Endothelial cell of umbilical vein (primary cell): ENCODE data around the gene B4GALT5. TPM values are rescaled to one million over a fixed set of nuclear protein-coding genes. Genes with fewer than 3 reads are reported as not detected.

Source experiments
- BruUV-seq: library from RNA; stranded (reverse); fragments of 400-500 nt; replicated peaks from 2 replicates; lab custom pipeline; 2021; lab: Mats Ljungman, UMichigan
- CTCF ChIA-PET: fragments of 300-600, 350-600 bp; sonication (Branson Sonifier 250); formaldehyde crosslinking; loops from one replicate; lab custom pipeline; 2021; ENCODE audit warnings: antibody characterized with exemption, inconsistent platforms; lab: Charles Lee
- POLR2A ChIA-PET: fragments of 300-600, 350-600 bp; sonication (Branson Sonifier 250); formaldehyde crosslinking; loops from one replicate; lab custom pipeline; 2021; ENCODE audit warnings: antibody characterized with exemption, inconsistent platforms; lab: Charles Lee
- DNase-seq: peaks from one replicate; pipeline ENCODE4 v3.0.0-alpha.2; 2011; ENCODE audit warnings: low read depth, low spot score
- FAIRE-seq: peaks from 2 replicates; lab custom pipeline; 2011; peaks lifted over from hg19 to GRCh38; lab: Jason Lieb, UNC
- H2AFZ ChIP-seq: 2 replicates; pipeline ENCODE4 v1.6.0; 2012; ENCODE audit warnings: low read depth, low read length, control low read depth, inconsistent platforms
- H3K27ac ChIP-seq: 2 replicates; pipeline ENCODE4 v1.5.1; 2011; ENCODE audit warnings: low read depth, mild to moderate bottlenecking, control low read depth, low read length, moderate library complexity; ENCODE audit not compliant: insufficient read depth
- H3K27me3 ChIP-seq, 2 experiments: 2 replicates each; pipeline versions ENCODE4 v1.6.0 to v1.6.1; 2011; ENCODE audit warnings: low read length in 2 of 2, mixed read lengths in 1 of 2; ENCODE audit not compliant: control insufficient read depth in 2 of 2, insufficient read depth in 2 of 2
- H3K36me3 ChIP-seq, 2 experiments: 2 replicates in 1 of 2; 3 replicates in 1 of 2; pipeline ENCODE4 v1.5.1; 2011; ENCODE audit warnings: low read length in 2 of 2, mild to moderate bottlenecking in 1 of 2, moderate library complexity in 1 of 2; ENCODE audit not compliant: control insufficient read depth in 2 of 2, insufficient read depth in 2 of 2; ENCODE audit errors: extremely low read depth in 1 of 2
- H3K4me1 ChIP-seq: 3 replicates; pipeline ENCODE4 v1.5.1; 2011; ENCODE audit warnings: mild to moderate bottlenecking, low read length; ENCODE audit not compliant: control insufficient read depth, insufficient read depth; ENCODE audit errors: extremely low read depth
- H3K4me2 ChIP-seq: 2 replicates; pipeline ENCODE4 v1.6.1; 2011; ENCODE audit warnings: low read length, control low read depth, mixed read lengths; ENCODE audit not compliant: insufficient read depth
- H3K4me3 ChIP-seq, 3 experiments: fragments of 200-600 bp in 1 of 3; sonication (generic), shearing (Covaris generic) in 1 of 3; replicated peaks in 1 of 3; 2 replicates each; pipeline ENCODE4 v1.5.1; 2011 to 2016; ENCODE audit warnings: control low read depth in 3 of 3, low read length in 3 of 3, mild to moderate bottlenecking in 2 of 3, inconsistent platforms in 1 of 3, low read depth in 1 of 3, moderate library complexity in 1 of 3; ENCODE audit not compliant: insufficient read depth in 1 of 3
- H3K79me2 ChIP-seq: 2 replicates; pipeline ENCODE4 v1.6.0; 2012; ENCODE audit warnings: low read length, inconsistent platforms; ENCODE audit not compliant: control insufficient read depth, insufficient read depth
- H3K9ac ChIP-seq: replicated peaks from 2 replicates; pipeline ENCODE3; 2011; ENCODE audit warnings: low read length, control low read depth; ENCODE audit not compliant: insufficient read depth; ENCODE audit errors: extremely low read depth
- H3K9me1 ChIP-seq: replicated peaks from 3 replicates; pipeline ENCODE4 v1.6.0; 2011; ENCODE audit warnings: mild to moderate bottlenecking, low read length; ENCODE audit not compliant: control insufficient read depth, insufficient read depth; ENCODE audit errors: extremely low read depth
- H3K9me3 ChIP-seq: replicated peaks from 2 replicates; pipeline ENCODE4 v1.5.1; 2012; ENCODE audit warnings: low read length, inconsistent platforms; ENCODE audit not compliant: control insufficient read depth, insufficient read depth
- H4K20me1 ChIP-seq: replicated peaks from 2 replicates; pipeline ENCODE3; 2011; ENCODE audit warnings: mild to moderate bottlenecking, low read length; ENCODE audit not compliant: control insufficient read depth, insufficient read depth; ENCODE audit errors: extremely low read depth
- CTCF ChIP-seq, 2 donors: IDR thresholded peaks; 1 replicate in 1 of 2; 2 replicates in 1 of 2; pipeline ENCODE4 v1.5.1; 2011; ENCODE audit warnings: low read length in 2 of 2, mild to moderate bottlenecking in 2 of 2, moderate library complexity in 2 of 2, control low read depth in 1 of 2, inconsistent platforms in 1 of 2, low read depth in 1 of 2; ENCODE audit not compliant: insufficient read depth in 1 of 2; ENCODE audit errors: extremely low read depth in 1 of 2
- EZH2 ChIP-seq: IDR thresholded peaks from 2 replicates; pipeline ENCODE4 v1.6.1; 2012; ENCODE audit warnings: borderline replicate concordance, low read depth, mild to moderate bottlenecking, moderate library complexity, low read length, inconsistent platforms; ENCODE audit not compliant: severe bottlenecking
- FOS ChIP-seq: IDR thresholded peaks from 2 replicates; pipeline ENCODE4 v1.6.1; 2011; ENCODE audit warnings: mild to moderate bottlenecking, low read length, moderate library complexity, borderline replicate concordance; ENCODE audit not compliant: insufficient read depth
- GATA2 ChIP-seq: IDR thresholded peaks from 2 replicates; pipeline ENCODE4 v1.7.0; 2011; ENCODE audit warnings: low read depth, mild to moderate bottlenecking, moderate library complexity, mixed read lengths, low read length; ENCODE audit not compliant: insufficient read length, insufficient read depth
- JUN ChIP-seq: IDR thresholded peaks from 2 replicates; pipeline ENCODE4 v1.6.1; 2011; ENCODE audit warnings: borderline replicate concordance, low read depth; ENCODE audit not compliant: insufficient read length, insufficient read depth
- MYC ChIP-seq: IDR thresholded peaks from one replicate; pipeline ENCODE4 v1.6.1; 2011; ENCODE audit warnings: mild to moderate bottlenecking, low read depth, low read length
- POLR2A ChIP-seq: IDR thresholded peaks from 2 replicates; pipeline ENCODE4 v1.6.1; 2012; ENCODE audit warnings: low read depth, mild to moderate bottlenecking, control low read depth, low read length
- POLR2AphosphoS5 ChIP-seq: IDR thresholded peaks from 2 replicates; pipeline ENCODE4 v1.6.1; 2012; ENCODE audit warnings: low read depth, mild to moderate bottlenecking, control low read depth, low read length, moderate library complexity; ENCODE audit not compliant: insufficient read depth
- dilution Hi-C: fragments of 300-500 bp; cut with MboI; formaldehyde crosslinking; loops from one replicate; pipeline ENCODE4 v1.15.0; 2019; ENCODE audit warnings: low sequenced_read_pairs; ENCODE audit not compliant: extremely low pct_ligation_motif_present
- intact Hi-C: fragments of 100-400 bp; cut with micrococcal nuclease; formaldehyde crosslinking; loops from one replicate; pipeline ENCODE4 v1.10.0; 2022
- polyA plus RNA-seq, 4 experiments: library from polyadenylated mRNA; depleted of rRNA in 3 of 4; stranded (reverse) in 3 of 4; unstranded in 1 of 4; fragments of >200 nt; gene quantifications; 2 replicates each; pipeline versions ENCODE4 v1.2.1 to v1.2.3, GENCODE V29; 2011 to 2012; ENCODE audit warnings: missing spikeins in 1 of 4
- total RNA-seq: library from RNA; stranded (reverse); gene quantifications from 2 replicates; pipeline ENCODE4 v1.2.3, GENCODE V29; 2021
- TF ChIP-seq, protein P1 (sequence below): IDR thresholded peaks from 2 replicates; pipeline ENCODE4 v1.6.1; 2011; ENCODE audit not compliant: insufficient read depth, insufficient read length

The B4GALT5 gene
- total and polyA plus RNA-seq, 2 donors (not counting 3 experiments of a cell fraction or from before 2014, with no cell fraction given), result 54.4 to 70.1 TPM

DNA sequence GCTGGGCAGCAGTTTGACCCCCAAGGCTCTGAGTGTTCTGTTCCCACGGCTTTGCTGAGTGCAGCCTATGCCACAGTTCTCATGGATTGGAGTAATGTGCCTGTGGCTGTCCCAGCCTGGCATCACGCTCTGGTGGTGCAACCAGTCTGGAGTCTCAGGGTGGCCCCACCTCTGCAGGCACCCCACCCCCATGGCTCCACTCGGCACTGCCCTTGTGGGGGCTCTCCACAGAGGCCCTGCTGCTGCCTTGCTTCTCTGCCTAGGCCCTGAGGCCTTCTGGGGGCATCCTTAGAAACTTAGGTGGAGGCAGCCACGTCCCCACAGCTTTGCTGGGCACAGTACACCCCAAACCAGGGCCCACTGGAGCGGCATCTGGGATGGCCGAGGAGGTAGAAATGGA lies 25.4 kb upstream of the B4GALT5 start:
- POLR2A ChIA-PET, result no interaction called here
- no peaks in the 10 kb centered on the region for H3K36me3 ChIP-seq
- dilution Hi-C loops, result no loop called here

More for the DNA sequence above, 25.4 kb upstream of the B4GALT5 start:
- H3K9me3 ChIP-seq, result no peaks in the 10 kb centered on the region
- no peak overlapping the region for H3K27ac ChIP-seq
- H3K4me3 ChIP-seq, result no peak overlapping the region
- H3K4me1 ChIP-seq, result no peaks in the 10 kb centered on the region
- no peak for TF ChIP-seq FOS
- TF ChIP-seq POLR2AphosphoS5, result no peak
- no peak for TF ChIP-seq GATA2
- no peak for TF ChIP-seq MYC
- TF ChIP-seq CTCF (IDR thresholded peaks at IDR 0.05; ENCODE audit: extremely low read depth in 1 of 2, insufficient read depth in 1 of 2, low read depth in 1 of 2, low read length in 2 of 2), result no peak
- TF ChIP-seq, protein P1, sequence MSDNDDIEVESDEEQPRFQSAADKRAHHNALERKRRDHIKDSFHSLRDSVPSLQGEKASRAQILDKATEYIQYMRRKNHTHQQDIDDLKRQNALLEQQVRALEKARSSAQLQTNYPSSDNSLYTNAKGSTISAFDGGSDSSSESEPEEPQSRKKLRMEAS, result no peak
- no peak for TF ChIP-seq EZH2
- TF ChIP-seq JUN, result no peak
- TF ChIP-seq POLR2A, result no peak
- H3K79me2 ChIP-seq, result no peaks in the 10 kb centered on the region
- no peak overlapping the region for H2AFZ ChIP-seq
- BruUV-seq, result no TSS peak
- peaks cover 0 to 1% of the 10 kb centered on the region in 2 experiments for H3K27me3 ChIP-seq
- FAIRE-seq, result no peak
- H4K20me1 ChIP-seq, result no peaks in the 10 kb centered on the region
- CTCF ChIA-PET, result interaction anchor here (1.7 kb wide), 1 partner anchor 15 kb away, joined by 4 read pairs; no protein-coding TSS in a partner anchor
- no peak overlapping the region for H3K4me2 ChIP-seq
- intact Hi-C loops, result no loop called here
- DNase-seq, result no peak
- H3K9me1 ChIP-seq, result no peaks in the 10 kb centered on the region
- H3K9ac ChIP-seq, result no peak overlapping the region
